Activated T-helper 17 cell treated with anti-CD3 and anti-CD28 coated beads, Interleukin-2, amount 50 U/mL, for 72 hours (primary cell): Measurements from ENCODE around the gene ERP27. TPM values are rescaled to one million over a fixed set of nuclear protein-coding genes. Genes with fewer than 3 reads are reported as not detected.

ENCODE experiments used
- ATAC-seq: fragments of 150-1000 bp; cut with Tn5 transposase; replicated peaks from 2 replicates; pipeline ENCODE4 v1.10.0; 2021; ENCODE audit warnings: mild to moderate bottlenecking, moderate library complexity
- H3K27ac Mint-ChIP-seq: one replicate; pipeline ENCODE4 v1.8.0; 2022; ENCODE audit warnings: mixed read lengths
- H3K27me3 Mint-ChIP-seq: one replicate; pipeline ENCODE4 v1.8.0; 2022; ENCODE audit warnings: mixed read lengths
- H3K36me3 Mint-ChIP-seq: one replicate; pipeline ENCODE4 v1.8.0; 2022; ENCODE audit warnings: low read depth, mild to moderate bottlenecking, mixed read lengths
- H3K4me1 Mint-ChIP-seq: one replicate; pipeline ENCODE4 v1.8.0; 2022; ENCODE audit warnings: mixed read lengths
- H3K4me3 Mint-ChIP-seq: one replicate; pipeline ENCODE4 v1.8.0; 2022; ENCODE audit warnings: mild to moderate bottlenecking, mixed read lengths
- H3K9me3 Mint-ChIP-seq: one replicate; pipeline ENCODE4 v1.8.0; 2022; ENCODE audit warnings: mixed read lengths
- total RNA-seq, 2 donors: library from RNA; stranded (reverse); gene quantifications; one replicate each; pipeline ENCODE4 v1.2.3, GENCODE V29; 2022

ERP27 gene
- total RNA-seq, 2 donors from 2014 or later: 5.2 to 9.4 TPM

GRCh38 chr12:14911131-14911530 lies 27.2 kb downstream of the ERP27 start:
- no peak for ATAC-seq

GRCh38 chr12:14910090-14910915 lies 28.0 kb downstream of the ERP27 start:
- Mint-ChIP-seq H3K36me3 (peaks cover 37% of the 10 kb centered on the region), H3K4me1 (peaks cover 21% of the 10 kb centered on the region), H3K27ac (peak overlapping the region; percentile 81), H3K4me3 (peak overlapping the region; percentile 66), H3K9me3 (no peaks in the 10 kb centered on the region), H3K27me3 (no peaks in the 10 kb centered on the region)
- peak; percentile 84 for ATAC-seq

More at GRCh38 chr12:14911131-14911530, 27.2 kb downstream of the ERP27 start:
- Mint-ChIP-seq H3K36me3 (peaks cover 46% of the 10 kb centered on the region), H3K4me3 (peak overlapping the region; percentile 66), H3K27me3 (no peaks in the 10 kb centered on the region), H3K9me3 (no peaks in the 10 kb centered on the region), H3K27ac (peak overlapping the region; percentile 81), H3K4me1 (peaks cover 21% of the 10 kb centered on the region)

- Mint-ChIP-seq H3K27me3 (no peaks in the 10 kb centered on the region), H3K4me3 (peak overlapping the region; percentile 34), H3K36me3 (peaks cover 16% of the 10 kb centered on the region), H3K9me3 (no peaks in the 10 kb centered on the region), H3K27ac (peak overlapping the region; percentile 79), H3K4me1 (peaks cover 21% of the 10 kb centered on the region)
- ATAC-seq: peak; percentile 49
Observed at GRCh38 chr12:14907953-14908352, 30.4 kb downstream of the ERP27 start.

GRCh38 chr12:14906114-14906513 lies 32.2 kb downstream of the ERP27 start:
- peaks cover 12% of the 10 kb centered on the region for H3K36me3 Mint-ChIP-seq
- peaks cover 21% of the 10 kb centered on the region for H3K4me1 Mint-ChIP-seq
- H3K27me3 Mint-ChIP-seq: no peaks in the 10 kb centered on the region
- ATAC-seq: no peak
- H3K4me3 Mint-ChIP-seq: no peak overlapping the region
- H3K9me3 Mint-ChIP-seq: no peaks in the 10 kb centered on the region
- H3K27ac Mint-ChIP-seq: no peak overlapping the region

GRCh38 chr12:14905269-14906004 lies 32.9 kb downstream of the ERP27 start:
- H3K27ac Mint-ChIP-seq: no peak overlapping the region
- H3K4me3 Mint-ChIP-seq: no peak overlapping the region
- peaks cover 17% of the 10 kb centered on the region for H3K4me1 Mint-ChIP-seq
- peaks cover 12% of the 10 kb centered on the region for H3K36me3 Mint-ChIP-seq
- no peaks in the 10 kb centered on the region for H3K27me3 Mint-ChIP-seq
- no peak for ATAC-seq
- H3K9me3 Mint-ChIP-seq: no peaks in the 10 kb centered on the region

GRCh38 chr12:14904854-14905253 lies 33.5 kb downstream of the ERP27 start:
- ATAC-seq: no peak
- Mint-ChIP-seq H3K4me1 (peaks cover 12% of the 10 kb centered on the region), H3K36me3 (peaks cover 12% of the 10 kb centered on the region), H3K27me3 (no peaks in the 10 kb centered on the region), H3K4me3 (no peak overlapping the region), H3K27ac (no peak overlapping the region), H3K9me3 (no peaks in the 10 kb centered on the region)

- H3K27ac Mint-ChIP-seq: peak overlapping the region; percentile 20
- ATAC-seq: no peak
- H3K27me3 Mint-ChIP-seq: no peaks in the 10 kb centered on the region
- no peaks in the 10 kb centered on the region for H3K9me3 Mint-ChIP-seq
- H3K36me3 Mint-ChIP-seq: peaks cover 11% of the 10 kb centered on the region
- no peak overlapping the region for H3K4me3 Mint-ChIP-seq
- peaks cover 10% of the 10 kb centered on the region for H3K4me1 Mint-ChIP-seq
Observed at GRCh38 chr12:14903386-14904098, 34.8 kb downstream of the ERP27 start.

- Mint-ChIP-seq H3K27ac (no peak overlapping the region), H3K9me3 (no peaks in the 10 kb centered on the region), H3K36me3 (peaks cover under 1% of the 10 kb centered on the region), H3K27me3 (no peaks in the 10 kb centered on the region), H3K4me3 (no peak overlapping the region), H3K4me1 (no peaks in the 10 kb centered on the region)
- ATAC-seq: no peak
Observed at GRCh38 chr12:14902465-14902864, 35.9 kb downstream of the ERP27 start.

- ATAC-seq: no peak
- Mint-ChIP-seq H3K4me1 (no peaks in the 10 kb centered on the region), H3K36me3 (no peaks in the 10 kb centered on the region), H3K9me3 (no peaks in the 10 kb centered on the region), H3K27me3 (no peaks in the 10 kb centered on the region), H3K4me3 (no peak overlapping the region), H3K27ac (no peak overlapping the region)
Observed at GRCh38 chr12:14901228-14901562, 37.1 kb downstream of the ERP27 start.

GRCh38 chr12:14900521-14901227 lies 37.7 kb downstream of the ERP27 start:
- H3K4me1 Mint-ChIP-seq: no peaks in the 10 kb centered on the region

GRCh38 chr12:14896521-14897169 lies 41.7 kb downstream of the ERP27 start:
- Mint-ChIP-seq H3K4me3 (no peak overlapping the region), H3K4me1 (no peaks in the 10 kb centered on the region), H3K27ac (no peak overlapping the region), H3K27me3 (no peaks in the 10 kb centered on the region), H3K36me3 (no peaks in the 10 kb centered on the region), H3K9me3 (no peaks in the 10 kb centered on the region)
- no peak for ATAC-seq

More at GRCh38 chr12:14900521-14901227, 37.7 kb downstream of the ERP27 start:
- H3K9me3 Mint-ChIP-seq: no peaks in the 10 kb centered on the region
- no peak overlapping the region for H3K27ac Mint-ChIP-seq
- no peak overlapping the region for H3K4me3 Mint-ChIP-seq
- no peaks in the 10 kb centered on the region for H3K27me3 Mint-ChIP-seq
- H3K36me3 Mint-ChIP-seq: no peaks in the 10 kb centered on the region
- ATAC-seq: no peak

- Mint-ChIP-seq H3K36me3 (no peaks in the 10 kb centered on the region), H3K9me3 (no peaks in the 10 kb centered on the region), H3K4me3 (no peak overlapping the region), H3K27ac (no peak overlapping the region), H3K4me1 (no peaks in the 10 kb centered on the region), H3K27me3 (peaks cover 3% of the 10 kb centered on the region)
- no peak for ATAC-seq
Observed at GRCh38 chr12:14893506-14894250, 44.7 kb downstream of the ERP27 start.
